ENCODE measurements around the gene GPHN.

GPHN gene

GRCh38 chr14:67018720-67019119, 510.8 kb downstream of the GPHN start:
- no peak overlapping the region for H3K4me2 ChIP-seq (ENCODE audit: low read length)
- H3F3A ChIP-seq (ENCODE audit: insufficient read depth, low read length), result no peaks in the 10 kb centered on the region
- H3K9ac ChIP-seq (ENCODE audit: low read length), result no peak overlapping the region
- no peaks in the 10 kb centered on the region for H3K9me3 ChIP-seq (ENCODE audit: low read length)
- H3K4me1 ChIP-seq (ENCODE audit: insufficient read depth, low read length, severe bottlenecking), result no peaks in the 10 kb centered on the region
- H4K20me1 ChIP-seq (ENCODE audit: insufficient read depth, low read length), result no peaks in the 10 kb centered on the region
- H3K27me3 ChIP-seq (ENCODE audit: insufficient read depth, low read length), result no peaks in the 10 kb centered on the region
- no peaks in the 10 kb centered on the region for H3K9me2 ChIP-seq (ENCODE audit: low read depth, low read length)
- H3K36me3 ChIP-seq (ENCODE audit: insufficient read depth, low read length), result no peaks in the 10 kb centered on the region
- no peak for TF ChIP-seq CTCF (IDR thresholded peaks at IDR 0.05; ENCODE audit: low read length)
- TF ChIP-seq EZH2 (IDR thresholded peaks at IDR 0.05; ENCODE audit: borderline replicate concordance, low read length), result no peak
- H2AFZ ChIP-seq (ENCODE audit: low read length), result no peak overlapping the region
- H3K4me3 ChIP-seq (ENCODE audit: low read depth, low read length, poor library complexity, severe bottlenecking), result no peak overlapping the region
- no peak overlapping the region for H3K27ac ChIP-seq (ENCODE audit: low read depth, low read length, poor library complexity, severe bottlenecking)
- H3K79me2 ChIP-seq (ENCODE audit: insufficient read depth, low read length), result no peaks in the 10 kb centered on the region

GRCh38 chr14:67019796-67020195, 511.8 kb downstream of the GPHN start:
- H3K36me3 ChIP-seq (ENCODE audit: insufficient read depth, low read length), result no peaks in the 10 kb centered on the region
- no peaks in the 10 kb centered on the region for H3K9me3 ChIP-seq (ENCODE audit: low read length)
- no peak for TF ChIP-seq EZH2 (IDR thresholded peaks at IDR 0.05; ENCODE audit: borderline replicate concordance, low read length)
- TF ChIP-seq CTCF (IDR thresholded peaks at IDR 0.05; ENCODE audit: low read length), result no peak
- no peaks in the 10 kb centered on the region for H3K9me2 ChIP-seq (ENCODE audit: low read depth, low read length)
- no peak overlapping the region for H2AFZ ChIP-seq (ENCODE audit: low read length)
- no peak overlapping the region for H3K27ac ChIP-seq (ENCODE audit: low read depth, low read length, poor library complexity, severe bottlenecking)
- H3K9ac ChIP-seq (ENCODE audit: low read length), result no peak overlapping the region
- H3K4me1 ChIP-seq (ENCODE audit: insufficient read depth, low read length, severe bottlenecking), result no peaks in the 10 kb centered on the region
- no peak overlapping the region for H3K4me2 ChIP-seq (ENCODE audit: low read length)
- H3K27me3 ChIP-seq (ENCODE audit: insufficient read depth, low read length), result no peaks in the 10 kb centered on the region
- no peaks in the 10 kb centered on the region for H3K79me2 ChIP-seq (ENCODE audit: insufficient read depth, low read length)
- H3F3A ChIP-seq (ENCODE audit: insufficient read depth, low read length), result no peaks in the 10 kb centered on the region
- no peaks in the 10 kb centered on the region for H4K20me1 ChIP-seq (ENCODE audit: insufficient read depth, low read length)
- H3K4me3 ChIP-seq (ENCODE audit: low read depth, low read length, poor library complexity, severe bottlenecking), result no peak overlapping the region

- H3F3A ChIP-seq (ENCODE audit: insufficient read depth, low read length), result no peaks in the 10 kb centered on the region
- no peaks in the 10 kb centered on the region for H3K36me3 ChIP-seq (ENCODE audit: insufficient read depth, low read length)
- H3K9me2 ChIP-seq (ENCODE audit: low read depth, low read length), result no peaks in the 10 kb centered on the region
- H3K4me2 ChIP-seq (ENCODE audit: low read length), result no peak overlapping the region
- H4K20me1 ChIP-seq (ENCODE audit: insufficient read depth, low read length), result no peaks in the 10 kb centered on the region
- H3K4me3 ChIP-seq (ENCODE audit: low read depth, low read length, poor library complexity, severe bottlenecking), result no peak overlapping the region
- H3K9ac ChIP-seq (ENCODE audit: low read length), result no peak overlapping the region
- H3K27ac ChIP-seq (ENCODE audit: low read depth, low read length, poor library complexity, severe bottlenecking), result no peak overlapping the region
- no peaks in the 10 kb centered on the region for H3K4me1 ChIP-seq (ENCODE audit: insufficient read depth, low read length, severe bottlenecking)
- H3K9me3 ChIP-seq (ENCODE audit: low read length), result no peaks in the 10 kb centered on the region
- H3K27me3 ChIP-seq (ENCODE audit: insufficient read depth, low read length), result no peaks in the 10 kb centered on the region
- H2AFZ ChIP-seq (ENCODE audit: low read length), result no peak overlapping the region
- no peaks in the 10 kb centered on the region for H3K79me2 ChIP-seq (ENCODE audit: insufficient read depth, low read length)
- TF ChIP-seq CTCF (IDR thresholded peaks at IDR 0.05; ENCODE audit: low read length), result no peak
These were observed 524.2 kb downstream of the GPHN start for GRCh38 chr14:67031920-67032774.
